Stimulated activated CD4-positive, alpha-beta T cell treated with anti-CD3 and anti-CD28 coated beads, Interleukin-1b, Interleukin-23, amount 100 ng/mL, for 4 hours (primary cell): ENCODE measurements around the gene HMMR.
"Not testable (repeated sequence)": the region's sequence is repeated elsewhere in the genome, so short reads cannot be mapped to it uniquely, and the experiment has no call there.

Source experiments
- DNase-seq, 2 donors: peaks; one replicate each; pipeline ENCODE4 v3.0.0-alpha.2; 2020; ENCODE audit warnings: low read depth in 2 of 2

Gene HMMR

DNA sequence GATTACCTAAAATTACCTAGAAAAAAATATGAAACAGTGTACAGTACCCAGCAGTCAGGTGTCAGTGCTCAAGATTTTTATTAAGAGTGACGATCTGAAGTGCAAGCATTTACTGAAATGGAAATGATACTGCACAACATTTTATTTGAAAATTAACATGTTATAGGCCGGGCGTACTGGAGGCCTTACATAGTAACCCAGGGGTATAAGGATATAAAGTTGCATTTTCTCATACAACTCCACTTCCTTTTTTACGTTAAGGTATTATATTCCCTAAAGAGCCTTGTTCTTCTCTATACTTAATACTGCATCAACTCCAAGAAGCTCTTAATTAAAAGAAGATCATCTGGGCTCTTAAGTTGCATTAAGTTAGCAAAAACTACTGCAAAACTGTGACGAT, 48.3 kb downstream of the HMMR start:
- no peak for DNase-seq

- DNase-seq: no peak
Measured at GRCh38 chr5:163509291-163509951, 49.0 kb downstream of the HMMR start.

- no peak for DNase-seq
Measured at GRCh38 chr5:163512526-163512925, 52.1 kb downstream of the HMMR start.

GRCh38 chr5:163525096-163525495, 64.7 kb downstream of the HMMR start:
- no peak for DNase-seq

DNA sequence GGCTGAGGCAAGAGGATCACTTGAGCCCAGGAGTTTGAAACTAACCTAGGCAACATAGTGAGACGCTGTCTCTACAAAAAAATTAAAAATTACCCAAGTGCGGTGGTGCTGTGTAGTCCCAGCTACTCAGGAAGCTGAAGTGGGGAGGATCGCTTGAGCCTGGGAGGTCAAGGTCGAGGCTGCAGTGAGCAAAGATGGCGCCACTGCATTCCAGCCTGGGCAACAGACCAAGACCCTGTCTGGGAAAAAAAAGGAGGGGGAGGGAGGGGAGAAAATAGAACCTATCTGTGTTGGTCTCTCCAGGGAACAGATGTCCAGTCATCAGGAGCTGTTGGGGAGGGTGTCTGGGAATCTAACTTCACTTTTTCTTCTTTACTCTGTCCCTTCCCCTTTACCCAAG, 69.3 kb downstream of the HMMR start:
- no peak for DNase-seq

DNA sequence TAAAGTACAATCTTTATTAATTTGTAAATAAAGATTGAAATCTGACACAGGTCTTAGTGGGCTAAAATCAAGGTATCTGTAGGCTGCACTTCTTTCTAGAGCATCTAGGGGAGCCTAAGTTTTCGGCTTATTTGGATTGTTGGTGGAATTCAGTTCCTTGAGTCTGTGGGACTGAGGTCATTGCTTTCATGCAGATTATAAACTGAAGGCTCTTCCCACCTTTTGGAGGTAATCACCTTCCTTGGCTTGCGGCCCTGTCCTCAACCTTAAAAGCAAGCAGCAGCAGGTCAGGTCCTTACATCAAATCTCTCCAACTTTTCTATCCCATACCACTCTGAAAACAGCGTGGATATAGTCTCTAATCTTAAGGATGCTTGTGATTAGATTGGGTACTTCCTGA, 70.8 kb downstream of the HMMR start:
- DNase-seq: no peak

DNA sequence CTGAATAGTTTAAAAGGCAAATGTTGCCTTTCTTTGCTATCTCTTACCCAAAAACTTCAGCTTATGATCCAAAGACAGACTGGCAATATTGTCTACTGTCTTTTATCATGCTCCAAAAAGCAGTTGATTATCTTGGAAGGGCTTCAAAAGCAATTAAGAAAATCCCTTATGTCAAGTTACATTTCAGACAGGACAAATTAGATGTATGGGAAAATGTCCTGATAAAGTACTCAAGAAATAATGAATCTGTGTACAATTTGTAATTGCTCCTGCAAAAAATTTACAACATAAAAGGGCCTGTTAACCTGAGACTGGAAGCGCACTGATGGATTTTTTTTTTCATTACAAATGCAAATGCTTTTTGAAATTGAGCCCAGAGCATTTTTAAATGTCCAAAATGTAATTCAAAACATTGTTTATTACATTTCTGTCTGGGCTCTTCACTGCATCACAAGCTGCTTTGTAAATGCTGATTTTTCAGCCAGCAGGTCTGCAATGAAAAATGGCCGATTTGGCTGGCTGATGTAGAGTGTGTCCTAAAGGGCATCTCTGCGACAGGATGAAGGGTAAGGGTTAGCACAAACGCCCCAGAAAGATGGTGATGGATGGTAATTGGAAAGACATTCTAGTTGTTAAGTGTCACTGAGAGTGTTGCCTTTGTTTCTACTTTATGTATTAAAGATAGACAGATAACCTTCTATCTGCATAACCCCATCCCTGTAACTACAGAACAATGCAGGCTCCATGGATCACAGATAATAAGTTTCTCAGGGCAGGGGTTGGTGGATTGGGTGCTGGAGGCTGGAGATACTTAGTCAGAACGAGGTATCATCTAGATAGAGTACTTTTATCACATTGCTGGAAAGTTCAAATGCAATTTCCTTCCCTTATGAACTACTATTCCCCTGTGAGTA, 72.0 kb downstream of the HMMR start:
- no peak for DNase-seq

GRCh38 chr5:163533223-163533622, 72.8 kb downstream of the HMMR start:
- no peak for DNase-seq

GRCh38 chr5:163534492-163535094, 74.2 kb downstream of the HMMR start:
- DNase-seq: no peak

- no peak for DNase-seq
Measured at GRCh38 chr5:163535290-163535689, 74.9 kb downstream of the HMMR start.

- not testable (repeated sequence) for DNase-seq
Measured at GRCh38 chr5:163536442-163536841, 76.0 kb downstream of the HMMR start.

DNA sequence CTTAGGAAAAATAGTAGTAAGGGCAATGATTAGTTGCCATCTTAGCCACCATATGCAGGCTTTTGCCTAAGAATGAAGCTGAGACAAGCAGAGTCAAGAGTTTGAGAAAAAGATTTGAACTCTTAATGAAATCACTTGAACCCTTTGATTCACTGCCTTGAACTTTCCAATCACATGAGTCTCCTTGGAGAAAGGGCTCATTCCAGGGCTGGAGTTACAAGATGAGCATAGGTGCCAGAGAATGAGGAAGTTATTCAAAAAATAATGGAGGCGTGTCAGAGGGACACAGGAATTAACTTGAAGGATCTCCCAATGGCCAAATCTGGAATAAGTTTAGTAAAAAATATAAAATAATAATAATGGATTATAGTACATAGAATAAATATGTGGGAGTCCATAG, 80.3 kb downstream of the HMMR start:
- no peak for DNase-seq
